ENCODE results near the gene ENOPH1.
"Not testable (repeated sequence)": the region's sequence is repeated elsewhere in the genome, so short reads cannot be mapped to it uniquely, and the experiment has no call there.

ENOPH1 gene

DNA sequence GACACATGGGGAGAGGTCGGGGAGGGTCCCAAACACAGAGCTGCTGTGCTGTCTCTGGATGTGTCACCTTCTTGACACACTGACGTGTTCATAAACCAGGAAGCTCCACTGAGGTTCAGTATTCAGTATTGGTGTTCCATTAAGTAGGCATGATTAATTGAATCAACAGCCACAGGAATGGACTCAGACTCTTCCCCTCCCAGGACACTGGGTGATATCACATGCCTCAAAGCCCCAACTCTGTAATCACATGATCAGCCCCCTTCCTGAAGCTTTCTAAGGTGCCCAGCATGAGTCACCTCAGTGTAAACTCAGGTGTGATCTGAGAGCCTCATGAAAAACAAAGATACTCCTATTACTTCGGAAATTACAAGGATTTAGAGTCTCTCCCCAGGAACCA, 35.5 kb upstream of the ENOPH1 start:
- TF ChIP-seq POLR2AphosphoS5 (IDR thresholded peaks at IDR 0.05; ENCODE audit: borderline replicate concordance, low read depth, low read length): no peak
- TF ChIP-seq EZH2 (IDR thresholded peaks at IDR 0.05): no peak
- TF ChIP-seq FOXP2 (optimal IDR thresholded peaks at IDR 0.05; ENCODE audit: control extremely low read depth, extremely low read length, insufficient read depth): no peak
- no peak for DNase-seq (ENCODE audit: low read depth, low spot score)
- Histone ChIP-seq H3K36me3 (ENCODE audit: insufficient read depth, low read length) (no peaks in the 10 kb centered on the region), H3K9ac (ENCODE audit: insufficient read length) (no peak overlapping the region), H3K9me3 (ENCODE audit: low read depth, low read length) (no peaks in the 10 kb centered on the region), H3K4me3 (no peak overlapping the region), H3K27ac (no peak overlapping the region)

DNA sequence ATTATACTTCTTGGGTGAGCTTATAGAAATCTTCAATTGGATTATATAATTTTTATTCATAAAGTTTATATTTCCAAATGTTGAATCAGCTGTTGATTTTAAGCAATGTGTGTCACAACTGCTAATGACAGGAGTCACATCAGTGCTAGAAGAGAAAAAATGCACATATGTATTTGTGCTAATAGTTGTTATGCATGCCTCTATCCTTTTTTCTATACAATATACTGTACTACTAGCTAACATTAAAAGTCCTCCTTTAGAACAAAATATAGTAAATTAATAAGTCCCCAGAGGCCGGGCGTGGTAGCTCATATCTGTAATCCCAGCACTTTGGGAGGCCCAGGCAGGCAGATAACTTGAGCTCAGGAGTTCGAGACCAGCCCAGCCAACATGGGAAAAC, 32.9 kb upstream of the ENOPH1 start:
- no peaks in the 10 kb centered on the region for H3K9me3 ChIP-seq (ENCODE audit: low read depth, low read length)
- no peaks in the 10 kb centered on the region for H3K36me3 ChIP-seq (ENCODE audit: insufficient read depth, low read length)
- no peak overlapping the region for H3K4me3 ChIP-seq
- no peak overlapping the region for H3K27ac ChIP-seq
- TF ChIP-seq FOXP2 (optimal IDR thresholded peaks at IDR 0.05; ENCODE audit: control extremely low read depth, extremely low read length, insufficient read depth): no peak
- no peak for DNase-seq (ENCODE audit: low read depth, low spot score)
- H3K9ac ChIP-seq (ENCODE audit: insufficient read length): no peak overlapping the region

DNA sequence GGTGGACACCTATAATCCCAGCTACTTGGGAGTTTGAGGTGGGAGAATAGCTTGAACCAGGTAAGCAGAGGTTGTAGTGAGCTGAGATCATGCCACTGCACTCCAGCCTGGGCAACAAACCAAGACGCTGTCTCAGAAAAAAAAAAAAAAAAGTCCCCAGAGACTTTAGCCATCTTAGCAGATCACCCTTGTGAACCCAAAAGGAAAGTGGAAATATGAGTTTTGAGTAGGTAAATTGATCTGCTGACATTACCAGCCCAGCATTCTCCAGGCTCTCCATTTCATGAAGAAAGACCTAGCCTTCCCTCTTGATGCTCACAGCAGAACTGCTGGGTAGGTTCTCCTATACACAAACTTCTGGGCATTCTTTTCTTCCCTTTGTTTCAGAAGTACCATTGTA, 32.1 kb upstream of the ENOPH1 start:
- DNase-seq (ENCODE audit: low read depth, low spot score): no peak
- Histone ChIP-seq H3K9ac (ENCODE audit: insufficient read length) (no peak overlapping the region), H3K4me3 (no peak overlapping the region), H3K36me3 (ENCODE audit: insufficient read depth, low read length) (no peaks in the 10 kb centered on the region), H3K9me3 (ENCODE audit: low read depth, low read length) (no peaks in the 10 kb centered on the region), H3K27ac (no peak overlapping the region)
- no peak for TF ChIP-seq POLR2AphosphoS5 (IDR thresholded peaks at IDR 0.05; ENCODE audit: borderline replicate concordance, low read depth, low read length)
- TF ChIP-seq FOXP2 (optimal IDR thresholded peaks at IDR 0.05; ENCODE audit: control extremely low read depth, extremely low read length, insufficient read depth): no peak
- TF ChIP-seq EZH2 (IDR thresholded peaks at IDR 0.05): no peak

DNA sequence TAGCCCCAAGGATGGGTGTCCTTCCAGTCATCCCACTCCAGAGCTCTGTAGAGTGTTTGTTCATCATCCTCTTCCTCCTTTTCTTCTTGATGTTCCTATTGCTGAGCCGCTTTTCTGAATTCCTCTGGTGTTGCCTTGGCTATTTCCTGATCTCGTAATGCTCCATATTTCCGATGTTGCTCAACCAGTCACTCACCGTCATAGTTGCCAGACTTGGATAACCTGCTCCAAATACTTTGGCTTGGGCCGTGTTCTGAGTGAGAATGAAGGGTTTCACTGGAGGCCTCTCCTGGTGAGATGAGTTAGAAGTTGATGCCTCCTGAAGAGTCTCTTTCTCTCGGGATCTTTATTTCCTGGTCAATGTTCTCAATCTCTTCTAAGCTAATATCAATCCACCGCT, 28.8 kb upstream of the ENOPH1 start:
- DNase-seq (ENCODE audit: low read depth, low spot score): no peak
- H3K9ac ChIP-seq (ENCODE audit: insufficient read length): no peak overlapping the region
- no peaks in the 10 kb centered on the region for H3K9me3 ChIP-seq (ENCODE audit: low read depth, low read length)
- TF ChIP-seq EZH2 (IDR thresholded peaks at IDR 0.05) (no peak), POLR2AphosphoS5 (IDR thresholded peaks at IDR 0.05; ENCODE audit: borderline replicate concordance, low read depth, low read length) (no peak), FOXP2 (optimal IDR thresholded peaks at IDR 0.05; ENCODE audit: control extremely low read depth, extremely low read length, insufficient read depth) (no peak)
- H3K27ac ChIP-seq: no peak overlapping the region
- no peaks in the 10 kb centered on the region for H3K36me3 ChIP-seq (ENCODE audit: insufficient read depth, low read length)
- no peak overlapping the region for H3K4me3 ChIP-seq

DNA sequence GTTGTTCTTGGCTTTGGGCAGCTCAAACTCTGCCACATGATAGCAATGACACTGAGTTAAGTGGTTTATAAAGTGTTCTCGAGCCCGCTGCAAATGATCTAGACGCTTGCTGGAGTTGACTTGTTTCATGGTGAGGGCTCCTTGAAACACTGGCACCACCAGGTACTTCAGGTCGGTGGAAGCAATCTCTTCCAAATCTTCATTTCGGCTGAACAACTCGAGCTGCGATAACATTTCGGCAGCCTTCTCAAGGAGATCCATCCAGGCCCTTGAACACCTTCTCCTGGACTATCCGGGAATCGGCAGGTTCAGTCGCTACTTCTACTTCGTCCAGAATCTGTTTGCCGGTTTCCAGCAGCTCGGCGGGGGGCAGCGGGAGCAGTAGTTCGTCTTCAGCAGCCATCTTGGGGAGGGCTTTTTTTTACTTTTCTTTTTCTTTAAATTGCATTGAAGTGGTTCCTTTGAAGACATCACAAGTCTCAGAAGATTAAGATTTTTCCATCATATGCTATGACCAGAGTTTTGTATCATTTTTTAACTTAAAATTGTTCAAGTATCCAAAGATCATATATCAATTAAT, 28.1 kb upstream of the ENOPH1 start:
- Histone ChIP-seq H3K36me3 (ENCODE audit: insufficient read depth, low read length) (no peaks in the 10 kb centered on the region), H3K27ac (no peak overlapping the region), H3K4me3 (no peak overlapping the region), H3K9ac (ENCODE audit: insufficient read length) (no peak overlapping the region), H3K9me3 (ENCODE audit: low read depth, low read length) (no peaks in the 10 kb centered on the region)
- TF ChIP-seq POLR2AphosphoS5 (IDR thresholded peaks at IDR 0.05; ENCODE audit: borderline replicate concordance, low read depth, low read length) (no peak), EZH2 (IDR thresholded peaks at IDR 0.05) (no peak), FOXP2 (optimal IDR thresholded peaks at IDR 0.05; ENCODE audit: control extremely low read depth, extremely low read length, insufficient read depth) (no peak)
- no peak for DNase-seq (ENCODE audit: low read depth, low spot score)

DNA sequence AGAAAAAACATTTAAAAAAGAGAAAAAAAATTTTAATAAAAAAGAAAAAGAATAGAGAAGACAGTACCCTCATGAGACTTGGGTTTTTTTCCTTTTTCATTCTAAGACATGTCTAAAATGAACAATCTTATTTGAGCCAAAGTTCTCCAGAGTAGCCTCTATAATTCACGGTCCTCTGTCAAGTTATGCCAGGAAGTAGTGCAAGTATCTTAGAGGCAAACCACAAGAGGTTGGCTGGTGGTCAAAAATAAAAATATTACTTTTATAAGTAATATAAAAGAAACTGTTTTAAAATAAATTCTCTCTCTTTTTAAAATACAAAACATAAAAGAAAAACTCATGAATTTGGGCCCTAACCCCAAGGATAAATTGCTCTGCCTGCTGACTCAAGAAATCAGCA, 26.7 kb upstream of the ENOPH1 start:
- Histone ChIP-seq H3K9me3 (ENCODE audit: low read depth, low read length) (no peaks in the 10 kb centered on the region), H3K4me3 (no peak overlapping the region), H3K9ac (ENCODE audit: insufficient read length) (no peak overlapping the region), H3K36me3 (ENCODE audit: insufficient read depth, low read length) (no peaks in the 10 kb centered on the region), H3K27ac (no peak overlapping the region)
- TF ChIP-seq POLR2AphosphoS5 (IDR thresholded peaks at IDR 0.05; ENCODE audit: borderline replicate concordance, low read depth, low read length) (no peak), FOXP2 (optimal IDR thresholded peaks at IDR 0.05; ENCODE audit: control extremely low read depth, extremely low read length, insufficient read depth) (no peak), EZH2 (IDR thresholded peaks at IDR 0.05) (no peak)
- no peak for DNase-seq (ENCODE audit: low read depth, low spot score)

DNA sequence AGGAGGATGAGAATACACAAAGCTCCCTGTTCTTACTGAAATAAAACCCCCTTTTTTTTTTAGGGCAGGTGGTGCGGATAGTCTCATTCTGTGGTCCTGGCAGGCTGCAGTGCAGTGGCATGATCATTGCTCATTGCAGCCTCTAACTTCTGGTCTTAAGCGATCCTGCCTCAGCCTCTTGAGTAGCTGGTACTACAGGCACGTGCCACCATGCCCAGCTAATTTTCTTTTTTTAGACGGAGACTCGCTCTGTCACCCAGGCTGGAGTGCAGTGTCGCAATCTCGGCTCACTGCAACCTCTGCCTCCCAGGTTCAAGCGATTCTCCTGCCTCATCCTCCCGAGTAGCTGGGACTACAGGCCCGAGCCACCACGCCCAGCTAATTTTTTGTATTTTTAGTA, 15.3 kb upstream of the ENOPH1 start:
- H3K9ac ChIP-seq (ENCODE audit: insufficient read length); H3K27ac ChIP-seq; DNase-seq (ENCODE audit: low read depth, low spot score); H3K36me3 ChIP-seq (ENCODE audit: insufficient read depth, low read length); H3K9me3 ChIP-seq (ENCODE audit: low read depth, low read length); H3K4me3 ChIP-seq: not testable (repeated sequence)

DNA sequence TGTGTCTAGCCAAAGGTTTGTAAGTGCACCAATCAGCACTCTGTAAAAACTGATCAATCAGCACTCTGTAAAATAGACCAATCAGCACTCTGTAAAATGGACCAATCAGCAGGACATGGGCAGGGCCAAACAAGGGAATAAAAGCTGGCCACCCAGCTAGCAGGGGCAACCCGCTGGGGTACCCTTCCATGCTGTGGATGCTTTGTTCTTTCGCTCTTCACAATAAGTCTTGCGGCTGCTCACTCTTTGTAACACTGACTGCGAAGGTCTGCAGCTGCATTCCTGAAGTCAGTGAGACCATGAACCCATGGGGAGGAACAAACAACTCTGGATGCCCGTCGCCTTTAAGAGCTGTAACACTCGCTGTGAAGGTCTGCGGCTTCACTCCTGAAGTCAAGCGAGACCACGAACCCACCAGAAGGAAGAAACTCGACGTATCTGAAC, 14.4 kb upstream of the ENOPH1 start:
- TF ChIP-seq EZH2 (IDR thresholded peaks at IDR 0.05) (no peak), FOXP2 (optimal IDR thresholded peaks at IDR 0.05; ENCODE audit: control extremely low read depth, extremely low read length, insufficient read depth) (no peak), POLR2AphosphoS5 (IDR thresholded peaks at IDR 0.05; ENCODE audit: borderline replicate concordance, low read depth, low read length) (no peak)
- Histone ChIP-seq H3K36me3 (ENCODE audit: insufficient read depth, low read length) (no peaks in the 10 kb centered on the region), H3K9ac (ENCODE audit: insufficient read length) (no peak overlapping the region), H3K9me3 (ENCODE audit: low read depth, low read length) (no peaks in the 10 kb centered on the region), H3K4me3 (no peak overlapping the region), H3K27ac (no peak overlapping the region)
- DNase-seq (ENCODE audit: low read depth, low spot score): no peak

DNA sequence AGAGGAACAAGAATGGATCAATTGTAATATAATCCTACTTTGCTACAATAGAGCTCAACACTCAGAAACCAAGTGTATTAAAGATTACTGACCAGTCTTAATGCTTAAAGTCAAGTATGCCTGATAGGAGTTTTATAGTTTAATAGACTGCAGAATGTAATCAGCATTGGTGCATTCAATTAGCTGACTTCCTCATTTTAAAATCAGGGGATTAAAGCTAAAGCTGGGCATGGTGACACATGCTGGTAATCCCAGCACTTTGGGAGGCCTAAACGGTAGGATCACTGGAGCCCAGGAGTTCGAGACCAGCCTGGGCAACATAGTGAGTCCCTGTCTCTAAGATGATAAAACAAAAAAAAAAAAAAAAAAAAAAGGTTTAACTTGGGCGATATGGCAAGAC, 10.9 kb upstream of the ENOPH1 start:
- Histone ChIP-seq H3K4me3 (no peak overlapping the region), H3K9ac (ENCODE audit: insufficient read length) (no peak overlapping the region), H3K36me3 (ENCODE audit: insufficient read depth, low read length) (peaks cover 24% of the 10 kb centered on the region), H3K27ac (no peak overlapping the region), H3K9me3 (ENCODE audit: low read depth, low read length) (no peaks in the 10 kb centered on the region)
- no peak for DNase-seq (ENCODE audit: low read depth, low spot score)
- TF ChIP-seq POLR2AphosphoS5 (IDR thresholded peaks at IDR 0.05; ENCODE audit: borderline replicate concordance, low read depth, low read length) (no peak; the same call in 1 of the 2 replicates), EZH2 (IDR thresholded peaks at IDR 0.05) (no peak), FOXP2 (optimal IDR thresholded peaks at IDR 0.05; ENCODE audit: control extremely low read depth, extremely low read length, insufficient read depth) (no peak)

All from SK-N-MC (cell line).